ENCODE results near the gene ODR4. TPM values are rescaled to one million over a fixed set of nuclear protein-coding genes. Genes with fewer than 3 reads are reported as not detected.
"Not testable (repeated sequence)": the region's sequence is repeated elsewhere in the genome, so short reads cannot be mapped to it uniquely, and the experiment has no call there.

Gene ODR4
- total RNA-seq, 2 experiments from 2014 or later, result 11.5 to 12.0 TPM

GRCh38 chr1:186463511-186463910 is 87.9 kb downstream of the ODR4 start:
- Mint-ChIP-seq H3K4me3 (no peak overlapping the region), H3K36me3 (no peaks in the 10 kb centered on the region), H3K9me3 (no peaks in the 10 kb centered on the region), H3K4me1 (ENCODE audit: low read depth) (no peaks in the 10 kb centered on the region), H3K27me3 (peaks cover 6% of the 10 kb centered on the region), H3K27ac (no peak overlapping the region)
- no peak for DNase-seq
- ChIA-PET POLR2A (no interaction called here), CTCF (no interaction called here)
- intact Hi-C loops (cut with micrococcal nuclease), result no loop called here

- no peak for DNase-seq
- H3K4me3 Mint-ChIP-seq, result no peak overlapping the region
- POLR2A ChIA-PET, result no interaction called here
- intact Hi-C loops (cut with micrococcal nuclease), result no loop called here
- H3K4me1 Mint-ChIP-seq (ENCODE audit: low read depth), result no peaks in the 10 kb centered on the region
- H3K36me3 Mint-ChIP-seq, result no peaks in the 10 kb centered on the region
- H3K27me3 Mint-ChIP-seq, result peaks cover 6% of the 10 kb centered on the region
- H3K9me3 Mint-ChIP-seq, result no peaks in the 10 kb centered on the region
- CTCF ChIA-PET, result no interaction called here
- no peak overlapping the region for H3K27ac Mint-ChIP-seq
These were observed 88.3 kb downstream of the ODR4 start for GRCh38 chr1:186463926-186464325.

GRCh38 chr1:186465491-186465890 is 89.9 kb downstream of the ODR4 start:
- POLR2A ChIA-PET; H3K27ac Mint-ChIP-seq; DNase-seq; H3K4me1 Mint-ChIP-seq (ENCODE audit: low read depth); intact Hi-C loops (cut with micrococcal nuclease); H3K9me3 Mint-ChIP-seq; CTCF ChIA-PET; H3K36me3 Mint-ChIP-seq; H3K27me3 Mint-ChIP-seq; H3K4me3 Mint-ChIP-seq: not testable (repeated sequence)

GRCh38 chr1:186465946-186466345 is 90.3 kb downstream of the ODR4 start:
- intact Hi-C loops (cut with micrococcal nuclease), result no loop called here
- ChIA-PET CTCF (no interaction called here), POLR2A (no interaction called here)
- no peaks in the 10 kb centered on the region for H3K4me1 Mint-ChIP-seq (ENCODE audit: low read depth)
- no peaks in the 10 kb centered on the region for H3K9me3 Mint-ChIP-seq
- H3K36me3 Mint-ChIP-seq, result no peaks in the 10 kb centered on the region
- no peak overlapping the region for H3K27ac Mint-ChIP-seq
- DNase-seq, result no peak
- H3K4me3 Mint-ChIP-seq, result no peak overlapping the region
- H3K27me3 Mint-ChIP-seq, result peaks cover 6% of the 10 kb centered on the region

Other genes starting within 250 kb of the ODR4 start
- 1 to 10 TPM; 4.0 to 4.8 TPM for gene PRG4, start 79.6 kb upstream of the ODR4 start, total RNA-seq
- 100 to 1,000 TPM; 130 to 131 TPM for gene TPR, start 585 bp upstream of the ODR4 start, total RNA-seq
- not detected for gene PDC, start 85.3 kb downstream of the ODR4 start, total RNA-seq